WTC11 (cell line): Measurements from ENCODE around the gene CCDC50.

Experiments
- CTCF ChIP-seq: fragments of 200-600 bp; IDR thresholded peaks from 2 replicates; pipeline ENCODE4 v1.8.0; 2022; ENCODE audit warnings: antibody characterized with exemption
- NR2C2 ChIP-seq: sonication (generic); formaldehyde crosslinking; IDR thresholded peaks from 2 replicates; pipeline ENCODE4 v1.8.0; 2022; ENCODE audit warnings: mild to moderate bottlenecking, missing genetic modification reagents

GRCh38 chr3:191382661-191383060 is 53.5 kb downstream of the CCDC50 start:
- no peak for TF ChIP-seq CTCF
- TF ChIP-seq NR2C2 (CRISPR knock-in tag), result no peak
